GM12892 (cell line): ENCODE data around the gene SARNP.
A peak's percentile ranks its signal among the peaks of the same experiment; 100 is the strongest.

ENCODE experiments used
- POLR2A ChIP-seq: IDR thresholded peaks from 2 replicates; pipeline ENCODE4 v1.6.1; 2011; ENCODE audit warnings: low read depth, low read length, control low read depth
- POLR2AphosphoS5 ChIP-seq: IDR thresholded peaks from 2 replicates; pipeline ENCODE4 v1.6.1; 2011; ENCODE audit warnings: low read depth, low read length, control low read depth
- TAF1 ChIP-seq: IDR thresholded peaks from 2 replicates; pipeline ENCODE4 v1.6.1; 2011; ENCODE audit warnings: low read depth, mild to moderate bottlenecking, control low read depth, low read length, borderline replicate concordance

GRCh38 chr12:55728186-55728938, 89.2 kb downstream of the SARNP start:
- no peak for TF ChIP-seq POLR2AphosphoS5
- TF ChIP-seq POLR2A, result no peak
- 0 out of 2 replicates have a peak, but pooled peaks have one; percentile 3 for TF ChIP-seq TAF1
